ENCODE measurements around the gene PTK7. TPM values are rescaled to one million over a fixed set of nuclear protein-coding genes. Genes with fewer than 3 reads are reported as not detected.

PTK7 gene
- total and polyA plus RNA-seq, 4 experiments from 2014 or later = 0.08 to 0.42 (median 0.26) TPM; not detected in 1

DNA sequence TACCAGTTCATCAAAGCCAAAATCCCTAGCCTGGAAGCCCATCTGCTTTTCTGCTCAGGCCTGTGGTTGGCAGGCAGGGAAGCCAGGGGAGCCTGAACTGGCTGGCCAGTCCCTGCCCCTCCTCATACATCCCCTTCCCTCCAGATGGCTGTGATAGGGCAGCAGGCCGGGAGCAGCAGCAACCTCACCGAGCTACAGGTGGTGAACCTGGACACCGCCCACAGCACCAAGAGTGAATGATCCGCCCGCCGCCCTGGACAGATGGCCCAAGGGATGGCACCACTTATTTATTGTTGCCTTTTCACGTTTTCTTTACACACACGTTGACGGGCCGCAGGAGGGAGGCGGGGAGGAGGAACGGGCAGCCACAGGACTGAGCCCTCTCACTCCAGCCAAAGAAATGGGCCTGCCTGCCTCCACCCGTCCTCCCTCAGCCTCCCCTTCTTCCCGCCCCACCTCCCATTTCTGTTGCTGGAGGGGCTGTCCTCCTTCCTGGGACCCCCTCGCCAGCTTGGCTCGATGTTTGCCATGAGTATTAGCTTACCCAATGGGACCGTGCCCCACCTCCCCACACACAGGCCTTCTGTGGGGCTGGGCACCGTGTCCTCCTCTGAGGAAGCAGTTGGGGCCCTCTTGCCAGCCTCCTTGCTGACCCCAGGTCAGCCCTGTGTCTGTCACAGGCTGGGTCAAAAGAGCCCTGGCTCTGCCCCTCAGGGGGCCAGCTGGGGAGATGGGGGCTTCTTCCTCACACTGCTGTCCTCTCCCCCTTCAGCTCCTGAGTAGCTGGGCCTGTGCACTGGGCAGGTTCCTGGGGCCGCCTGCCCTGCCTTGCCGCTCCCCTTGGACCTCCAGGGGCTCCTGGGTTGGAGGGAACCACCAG, 103.1 kb downstream of the PTK7 start:
- Histone ChIP-seq H3K27me3 (ENCODE audit: insufficient read depth, low read length) (no peaks in the 10 kb centered on the region), H3K4me3 (ENCODE audit: low read length in 2 of 2) (no peak overlapping the region), H3K36me3 (ENCODE audit: insufficient read depth, low read length) (peaks cover 38% of the 10 kb centered on the region), H3K4me1 (ENCODE audit: insufficient read depth, low read length) (peaks cover 51% of the 10 kb centered on the region), H3K27ac (ENCODE audit: low read depth, low read length) (no peak overlapping the region), H3K9me3 (ENCODE audit: control insufficient read depth in 1 of 2, low read length in 2 of 2) (no peaks in the 10 kb centered on the region)
- POLR2A ChIA-PET (ENCODE audit: partially characterized antibody) = interaction anchor here (1.5 to 3.9 kb wide), 2 partner anchors 8 to 11 kb away, joined by 3 to 46 read pairs; partner anchors contain the start of gene SRF
- Mint-ChIP-seq H3K27ac (peak overlapping the region in 3 of 7 donors; percentile 42 to 58 (median 48)), H3K27me3 (no peaks in the 10 kb centered on the region), H3K36me3 (peaks cover 22 to 46% of the 10 kb centered on the region in 2 donors), H3K9me3 (no peaks in the 10 kb centered on the region), H3K4me3 (no peak overlapping the region), H3K4me1 (peaks cover 30 to 54% (median 42%) of the 10 kb centered on the region in 4 donors)
- DNase-seq = no peak
- CTCF ChIA-PET (ENCODE audit: partially characterized antibody) = interaction anchor here (0.6 kb wide), 1 partner anchor 48 kb away, joined by 3 read pairs; no protein-coding TSS in a partner anchor
- intact Hi-C loops (cut with micrococcal nuclease) = loop anchor here (10.0 kb wide), 1 partner anchor 1394 kb away; the partner anchor contains the start of genes PRICKLE4 and TOMM6

DNA sequence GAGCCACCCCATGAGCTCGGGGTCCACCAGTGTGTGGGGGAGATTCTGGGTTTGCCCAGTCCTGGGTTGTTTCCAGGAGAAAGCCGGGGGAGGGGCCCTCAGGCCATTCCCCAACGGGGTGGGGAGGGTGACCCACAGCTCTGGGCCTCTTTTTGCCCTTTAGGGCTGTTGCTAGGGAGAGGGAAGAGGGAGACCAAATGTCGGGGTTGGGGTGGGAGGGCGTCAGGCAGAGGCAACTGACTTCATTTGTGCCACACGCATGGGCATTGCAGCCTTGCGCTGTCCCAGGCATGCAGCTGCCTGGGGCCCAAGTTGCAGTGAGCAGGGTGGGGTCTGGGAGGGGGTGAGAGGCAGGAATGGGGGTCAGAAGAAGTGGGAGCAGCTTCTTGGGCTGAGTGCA, 103.9 kb downstream of the PTK7 start:
- H3K4me1 Mint-ChIP-seq = peaks cover 30 to 54% (median 42%) of the 10 kb centered on the region in 4 donors
- Histone ChIP-seq H3K36me3 (ENCODE audit: insufficient read depth, low read length) (peaks cover 37% of the 10 kb centered on the region), H3K4me1 (ENCODE audit: insufficient read depth, low read length) (peaks cover 51% of the 10 kb centered on the region), H3K27me3 (ENCODE audit: insufficient read depth, low read length) (no peaks in the 10 kb centered on the region), H3K27ac (ENCODE audit: low read depth, low read length) (no peak overlapping the region), H3K4me3 (ENCODE audit: low read length in 2 of 2) (no peak overlapping the region), H3K9me3 (ENCODE audit: control insufficient read depth in 1 of 2, low read length in 2 of 2) (no peaks in the 10 kb centered on the region)
- ChIA-PET POLR2A (ENCODE audit: partially characterized antibody) (interaction anchor here (1.1 to 3.9 kb wide), 3 partner anchors 9 to 166 kb away, joined by 3 to 46 read pairs (median 3); partner anchors contain the start of genes KLHDC3 and SRF), CTCF (ENCODE audit: partially characterized antibody) (interaction anchor here (0.6 to 1.2 kb wide), 2 partner anchors 33 to 251 kb away, joined by 3 read pairs; partner anchors contain the start of gene CNPY3)
- H3K27me3 Mint-ChIP-seq = no peaks in the 10 kb centered on the region
- peaks cover 18 to 44% of the 10 kb centered on the region in 2 donors for H3K36me3 Mint-ChIP-seq
- intact Hi-C loops (cut with micrococcal nuclease) = no loop called here
- H3K27ac Mint-ChIP-seq = peak overlapping the region in 1 of 7 donors; percentile 59
- no peak overlapping the region for H3K4me3 Mint-ChIP-seq
- DNase-seq = no peak
- no peaks in the 10 kb centered on the region for H3K9me3 Mint-ChIP-seq

DNA sequence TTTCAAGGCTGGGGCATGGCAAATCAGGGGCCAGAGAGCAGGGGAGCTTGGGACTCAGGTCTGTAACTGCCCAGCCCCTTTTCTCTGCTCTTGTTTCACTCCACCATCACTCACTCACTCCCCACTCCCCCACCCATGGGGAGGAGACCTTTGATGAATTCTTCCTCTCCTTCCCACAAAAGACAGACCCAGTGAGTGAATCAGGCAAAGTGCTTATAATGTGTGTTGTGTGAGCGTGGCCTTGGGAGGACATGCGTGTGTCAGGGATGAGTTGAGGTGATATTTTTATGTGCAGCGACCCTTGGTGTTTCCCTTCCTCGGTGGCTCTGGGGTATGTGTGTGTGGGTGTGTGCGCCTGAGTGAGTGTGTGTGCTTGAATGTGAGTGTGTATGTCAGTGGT, 104.9 kb downstream of the PTK7 start:
- ChIA-PET CTCF (ENCODE audit: partially characterized antibody) (interaction anchor here (1.2 kb wide), 1 partner anchor 251 kb away, joined by 3 read pairs; the partner anchor contains the start of gene CNPY3), POLR2A (ENCODE audit: partially characterized antibody) (interaction anchor here (1.1 to 3.9 kb wide), 2 partner anchors 10 to 167 kb away, joined by 3 to 46 read pairs; partner anchors contain the start of genes KLHDC3 and SRF)
- H3K27ac ChIP-seq (ENCODE audit: low read depth, low read length) = peak overlapping the region; percentile 3
- no peaks in the 10 kb centered on the region for H3K27me3 Mint-ChIP-seq
- H3K36me3 Mint-ChIP-seq = peaks cover 16 to 43% of the 10 kb centered on the region in 2 donors
- H3K4me3 Mint-ChIP-seq = peak overlapping the region; percentile 62 to 94 (median 89)
- H3K4me1 Mint-ChIP-seq = peaks cover 36 to 57% (median 46%) of the 10 kb centered on the region in 4 donors
- no peak for DNase-seq
- no peaks in the 10 kb centered on the region for H3K9me3 ChIP-seq (ENCODE audit: control insufficient read depth in 1 of 2, low read length in 2 of 2)
- H3K27me3 ChIP-seq (ENCODE audit: insufficient read depth, low read length) = no peaks in the 10 kb centered on the region
- no peaks in the 10 kb centered on the region for H3K9me3 Mint-ChIP-seq
- peaks cover 51% of the 10 kb centered on the region for H3K4me1 ChIP-seq (ENCODE audit: insufficient read depth, low read length)
- H3K27ac Mint-ChIP-seq = peak overlapping the region; percentile 81 to 98 (median 91)
- intact Hi-C loops (cut with micrococcal nuclease) = no loop called here
- peaks cover 32% of the 10 kb centered on the region for H3K36me3 ChIP-seq (ENCODE audit: insufficient read depth, low read length)
- no peak overlapping the region for H3K4me3 ChIP-seq (ENCODE audit: low read length in 2 of 2)

DNA sequence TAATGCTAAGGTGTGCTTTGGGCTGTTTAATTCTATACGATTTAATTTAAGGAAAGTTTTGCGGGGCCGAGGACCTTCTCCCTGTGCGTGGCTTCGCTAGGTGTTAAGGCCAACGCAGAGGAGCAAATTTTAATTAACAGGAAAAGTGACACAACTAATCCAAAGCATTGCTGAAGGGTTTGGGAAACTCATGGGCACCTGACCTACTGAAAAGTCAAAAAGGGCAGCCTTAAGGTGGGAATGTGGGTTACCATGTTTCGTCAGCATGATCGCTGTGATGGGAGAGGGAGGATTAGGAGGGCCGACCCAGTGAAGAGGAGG, 105.5 kb downstream of the PTK7 start:
- Histone ChIP-seq H3K4me1 (ENCODE audit: insufficient read depth, low read length) (peaks cover 54% of the 10 kb centered on the region), H3K27ac (ENCODE audit: low read depth, low read length) (peak overlapping the region; percentile 78), H3K4me3 (ENCODE audit: low read length in 2 of 2) (peak overlapping the region; percentile 55 to 78), H3K27me3 (ENCODE audit: insufficient read depth, low read length) (no peaks in the 10 kb centered on the region), H3K36me3 (ENCODE audit: insufficient read depth, low read length) (peaks cover 32% of the 10 kb centered on the region), H3K9me3 (ENCODE audit: control insufficient read depth in 1 of 2, low read length in 2 of 2) (no peaks in the 10 kb centered on the region)
- intact Hi-C loops (cut with micrococcal nuclease) = no loop called here
- Mint-ChIP-seq H3K27ac (peak overlapping the region; percentile 81 to 98 (median 92)), H3K36me3 (peaks cover 22 to 44% of the 10 kb centered on the region in 2 donors), H3K4me3 (peak overlapping the region; percentile 83 to 94 (median 91)), H3K9me3 (no peaks in the 10 kb centered on the region), H3K27me3 (no peaks in the 10 kb centered on the region), H3K4me1 (peaks cover 40 to 58% (median 48%) of the 10 kb centered on the region in 4 donors)
- POLR2A ChIA-PET (ENCODE audit: partially characterized antibody) = interaction anchor here (0.8 to 3.9 kb wide), 6 partner anchors 10 to 48 kb away, joined by 3 to 46 read pairs (median 6); partner anchors contain the start of genes DNPH1 and SRF
- no peak for DNase-seq
- CTCF ChIA-PET (ENCODE audit: partially characterized antibody) = interaction anchor here (1.0 kb wide), 1 partner anchor 48 kb away, joined by 3 read pairs; no protein-coding TSS in a partner anchor

DNA sequence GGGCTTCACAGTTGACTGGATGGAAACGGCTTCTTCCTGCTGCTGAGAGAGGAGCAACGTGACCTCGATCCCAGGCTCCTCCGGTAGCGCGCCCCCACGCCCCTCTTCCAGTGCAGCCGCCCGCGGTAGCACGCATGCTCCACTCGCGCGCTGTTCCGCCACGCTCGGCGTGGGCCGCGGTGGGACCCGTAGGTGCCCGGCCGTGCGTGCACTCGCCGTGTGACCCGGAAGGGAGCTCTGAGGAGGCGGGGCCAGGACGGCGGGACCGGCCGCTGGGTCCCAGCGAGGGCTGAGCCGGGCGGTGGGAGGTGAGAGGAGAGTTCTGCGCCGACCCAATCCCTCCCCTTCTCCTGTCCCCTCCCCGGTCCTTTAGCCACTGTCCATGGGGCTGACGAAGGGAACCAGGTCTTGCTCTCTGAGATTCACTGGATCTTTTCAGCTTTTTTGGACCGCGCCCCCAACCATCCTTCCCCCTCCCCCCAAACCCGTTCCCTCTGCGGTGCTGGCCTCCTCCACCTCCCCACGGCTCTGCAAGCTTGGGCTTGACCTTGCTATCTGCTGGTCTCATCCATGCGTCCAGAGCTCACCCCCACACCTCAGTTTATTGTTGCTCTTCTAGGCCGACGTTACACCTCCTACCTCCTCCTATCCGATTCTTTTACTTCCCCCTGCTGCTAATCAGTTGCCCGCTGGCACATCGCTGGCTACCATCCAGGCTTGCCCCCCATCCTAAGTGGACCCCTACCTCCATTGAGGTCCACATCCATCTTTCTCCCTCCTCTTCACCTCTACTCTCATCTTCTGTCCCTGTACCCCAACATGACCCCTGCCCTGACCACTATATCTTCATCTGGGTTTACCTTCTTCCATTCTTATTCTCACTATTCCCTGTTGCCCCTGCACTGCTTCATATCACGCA, 106.1 kb downstream of the PTK7 start, which contains the start of gene CUL9:
Gene CUL9 (plus strand): TSS at position 255 of the 919 bp plus-strand sequence. CDS start 2,115 bp downstream, outside the sequence.
- H3K4me3 ChIP-seq (ENCODE audit: low read length in 2 of 2) = peak within 1 kb of the TSS; percentile 55 to 78

DNA sequence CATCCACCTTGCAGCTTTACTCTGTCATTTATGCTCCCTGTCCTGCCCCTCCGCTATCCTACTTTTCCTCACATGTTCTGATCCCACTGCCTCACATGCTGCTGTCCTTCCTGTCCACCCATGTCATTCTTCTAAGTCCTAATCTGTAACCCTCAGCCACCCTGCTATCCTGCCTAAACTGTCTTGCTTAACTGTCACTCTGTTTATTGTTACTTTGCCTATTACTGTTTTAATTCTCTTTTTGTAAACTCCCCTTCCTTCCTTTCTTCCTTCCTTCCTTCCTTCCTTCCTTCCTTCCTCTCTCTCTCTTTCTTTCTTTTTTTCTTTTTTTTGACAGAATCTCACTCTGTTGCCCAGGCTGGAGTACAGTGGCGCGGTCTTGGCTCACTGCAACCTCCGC, 107.3 kb downstream of the PTK7 start:
- no peaks in the 10 kb centered on the region for H3K9me3 ChIP-seq (ENCODE audit: control insufficient read depth in 1 of 2, low read length in 2 of 2)
- no peak for DNase-seq
- H3K36me3 ChIP-seq (ENCODE audit: insufficient read depth, low read length) = peaks cover 36% of the 10 kb centered on the region
- Mint-ChIP-seq H3K36me3 (peaks cover 26 to 46% of the 10 kb centered on the region in 2 donors), H3K27ac (peak overlapping the region; percentile 24 to 98 (median 84)), H3K27me3 (no peaks in the 10 kb centered on the region), H3K4me3 (peak overlapping the region; percentile 15 to 94 (median 91)), H3K9me3 (no peaks in the 10 kb centered on the region), H3K4me1 (peaks cover 40 to 61% (median 50%) of the 10 kb centered on the region in 4 donors)
- no peak overlapping the region for H3K4me3 ChIP-seq (ENCODE audit: low read length in 2 of 2)
- intact Hi-C loops (cut with micrococcal nuclease) = no loop called here
- no peaks in the 10 kb centered on the region for H3K27me3 ChIP-seq (ENCODE audit: insufficient read depth, low read length)
- no peak overlapping the region for H3K27ac ChIP-seq (ENCODE audit: low read depth, low read length)
- POLR2A ChIA-PET (ENCODE audit: partially characterized antibody) = interaction anchor here (0.7 to 3.9 kb wide), 5 partner anchors 8 to 254 kb away, joined by 3 to 46 read pairs (median 5); partner anchors contain the start of genes CNPY3, DNPH1 and SRF
- H3K4me1 ChIP-seq (ENCODE audit: insufficient read depth, low read length) = peaks cover 57% of the 10 kb centered on the region
- CTCF ChIA-PET (ENCODE audit: partially characterized antibody) = interaction anchor here (1.1 kb wide), 1 partner anchor 9 kb away, joined by 3 read pairs; no protein-coding TSS in a partner anchor

More for the DNA sequence above, 106.1 kb downstream of the PTK7 start, which contains the start of gene CUL9:
- ChIA-PET POLR2A (ENCODE audit: partially characterized antibody) (interaction anchor here (0.5 to 3.9 kb wide), 9 partner anchors 8 to 253 kb away, joined by 3 to 46 read pairs (median 5); partner anchors contain the start of genes CNPY3, DNPH1 and SRF), CTCF (ENCODE audit: partially characterized antibody) (interaction anchor here (1.0 kb wide), 3 partner anchors 9 to 281 kb away, joined by 3 to 5 read pairs (median 3); no protein-coding TSS in a partner anchor)
- Histone ChIP-seq H3K27ac (ENCODE audit: low read depth, low read length) (peak within 1 kb of the TSS; percentile 78), H3K27me3 (ENCODE audit: insufficient read depth, low read length) (no peaks in the 10 kb centered on the region), H3K36me3 (ENCODE audit: insufficient read depth, low read length) (peaks cover 33% of the 10 kb centered on the region), H3K9me3 (ENCODE audit: control insufficient read depth in 1 of 2, low read length in 2 of 2) (no peaks in the 10 kb centered on the region), H3K4me1 (ENCODE audit: insufficient read depth, low read length) (peaks cover 57% of the 10 kb centered on the region)
- Mint-ChIP-seq H3K4me1 (peaks cover 40 to 60% (median 49%) of the 10 kb centered on the region in 4 donors), H3K4me3 (peak within 1 kb of the TSS; percentile 83 to 96 (median 91)), H3K36me3 (peaks cover 24 to 43% of the 10 kb centered on the region in 2 donors), H3K27me3 (no peaks in the 10 kb centered on the region), H3K9me3 (no peaks in the 10 kb centered on the region), H3K27ac (peak within 1 kb of the TSS; percentile 81 to 98 (median 92))
- intact Hi-C loops (cut with micrococcal nuclease) = loop anchor here (1.0 kb wide), 1 partner anchor 8 kb away; no protein-coding TSS in a partner anchor
- peak; percentile 78 to 81 (median 79) for DNase-seq
